OCI-LY1 (cell line): ENCODE measurements around the gene RBM44.

Experiments
- CTCF ChIP-seq: fragments of 200-600 bp; sonication (generic), shearing (Covaris generic); IDR thresholded peaks from 2 replicates; pipeline ENCODE4 v1.5.1; 2017; ENCODE audit warnings: mild to moderate bottlenecking, antibody characterized with exemption, low read length, moderate library complexity, mixed read lengths
- EZH2 ChIP-seq: fragments of 200-600 bp; sonication (generic), shearing (Covaris generic); IDR thresholded peaks from 2 replicates; pipeline ENCODE4 v1.8.0; 2017; ENCODE audit warnings: borderline replicate concordance, mixed run types, mild to moderate bottlenecking, antibody characterized with exemption, low read length, moderate library complexity, mixed read lengths

DNA sequence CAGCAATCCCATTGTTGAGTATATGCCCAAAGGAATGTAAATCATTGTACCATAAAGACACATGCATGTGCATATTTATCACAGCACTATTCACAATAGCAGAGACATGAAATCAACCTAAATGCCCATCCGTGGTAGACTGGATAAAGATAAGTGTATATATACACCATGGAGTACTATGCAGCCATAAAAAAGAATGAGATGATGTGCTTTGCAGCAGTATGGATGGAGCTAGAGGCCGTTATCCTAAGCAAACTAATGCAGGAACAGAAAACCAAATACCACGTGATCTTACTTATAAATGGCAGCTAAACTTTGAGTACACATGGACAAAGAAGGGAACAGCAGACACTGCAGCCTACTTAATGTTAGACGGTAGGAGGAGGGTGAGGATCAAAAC lies 42.5 kb downstream of the RBM44 start:
- no peak for TF ChIP-seq CTCF
- no peak for TF ChIP-seq EZH2
